Upper lobe of left lung (tissue), 6 donors: Measurements from ENCODE around the gene SCARF1. TPM values are rescaled to one million over a fixed set of nuclear protein-coding genes. Genes with fewer than 3 reads are reported as not detected.

ENCODE experiments used
- ATAC-seq, 2 donors: fragments of 200-7000 bp; cut with Tn5 transposase; one replicate each; pipeline ENCODE4 v1.9.1; 2022; ENCODE audit warnings: mild to moderate bottlenecking in 2 of 2, moderate library complexity in 2 of 2; ENCODE audit not compliant: low FRiP score in 2 of 2
- DNase-seq, 2 donors: peaks; one replicate each; pipeline ENCODE4 v3.0.0-alpha.2; 2019 to 2020
- H3K27ac ChIP-seq, 4 donors: fragments of 200-600 bp; sonication (generic); one replicate each; pipeline ENCODE4 v1.5.1; 2016 to 2019
- H3K27me3 ChIP-seq, 4 donors: fragments of 200-600 bp; sonication (generic); one replicate each; pipeline ENCODE4 v1.5.1; 2017 to 2019
- H3K36me3 ChIP-seq, 4 donors: fragments of 200-600 bp; sonication (generic); one replicate each; pipeline ENCODE4 v1.5.1; 2016 to 2019
- H3K4me1 ChIP-seq, 4 donors: fragments of 200-600 bp; sonication (generic); one replicate each; pipeline ENCODE4 v1.5.1; 2018 to 2019
- H3K4me3 ChIP-seq, 4 donors: fragments of 200-600 bp; sonication (generic); one replicate each; pipeline ENCODE4 v1.5.1; 2017 to 2019; ENCODE audit warnings: mild to moderate bottlenecking in 2 of 4, moderate library complexity in 1 of 4
- H3K9me3 ChIP-seq, 4 donors: fragments of 200-600 bp; sonication (generic); one replicate each; pipeline ENCODE4 v1.5.1; 2018 to 2019
- CTCF ChIP-seq, 6 experiments: fragments of 450-650 bp in 4 of 6; fragments of 200-600 bp in 2 of 6; sonication (generic) in 2 of 6; IDR thresholded peaks; one replicate each; pipeline ENCODE4 v1.5.1; 2016 to 2019; ENCODE audit warnings: antibody characterized with exemption in 6 of 6
- EP300 ChIP-seq, 4 donors: sonication (generic); formaldehyde crosslinking; IDR thresholded peaks; one replicate each; pipeline ENCODE4 v1.5.1; 2017; ENCODE audit warnings: antibody characterized with exemption in 4 of 4, control low read depth in 2 of 4
- POLR2A ChIP-seq, 4 donors: fragments of 450-650 bp; IDR thresholded peaks; one replicate each; pipeline ENCODE4 v1.5.1; 2016 to 2017; ENCODE audit warnings: antibody characterized with exemption in 4 of 4, mild to moderate bottlenecking in 2 of 4
- POLR2AphosphoS5 ChIP-seq, 2 donors: sonication (generic); formaldehyde crosslinking; IDR thresholded peaks; one replicate each; pipeline ENCODE4 v1.5.1; 2017; ENCODE audit warnings: antibody characterized with exemption in 2 of 2
- WGBS, 2 donors: methylation state at CpG; one replicate each; pipeline ENCODE4 v1.1.5; 2017 to 2018; 5-methylcytosine and 5-hydroxymethylcytosine counted together
- total RNA-seq, 6 donors: library from RNA; depleted of rRNA in 4 of 6; stranded (reverse); fragments of >200 nt in 4 of 6; gene quantifications; one replicate each; pipeline versions ENCODE4 v1.1.0 to v1.2.1, GENCODE V29; 2016 to 2021
- donor health status: DM: no; HTN: no; CAD: no; lungs with moderate emphysema.
- donor health status: DM: no; HTN: yes; CAD: no; lungs with severe emphysema.

SCARF1 gene
- total RNA-seq, 6 donors from 2014 or later, result 22.0 to 93.2 (median 55.5) TPM

DNA sequence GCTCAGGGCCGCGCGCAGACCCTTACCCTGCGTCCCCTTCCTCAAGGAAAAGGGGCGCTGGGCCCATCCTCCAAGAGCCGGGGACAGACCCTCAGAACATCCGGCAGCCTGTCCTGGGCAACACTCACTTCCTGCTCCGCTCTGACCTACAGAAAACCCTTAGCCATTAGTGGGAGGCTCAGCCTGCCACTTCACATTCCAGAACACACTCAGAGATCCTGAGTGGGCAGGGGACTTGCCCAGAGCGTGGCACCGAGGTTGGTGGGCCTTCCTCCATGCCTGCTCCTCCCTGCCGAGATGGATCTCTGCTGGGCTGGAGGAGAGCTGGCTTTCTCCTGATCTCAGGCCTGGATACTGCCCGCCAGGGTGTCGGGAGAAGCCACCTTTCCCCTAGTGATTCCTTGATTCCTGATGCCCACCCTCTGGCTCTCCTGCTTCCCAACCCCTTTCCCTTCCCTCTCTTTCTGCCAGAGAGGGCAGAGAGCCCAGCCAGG lies 1.5 kb downstream of the SCARF1 start:
- DNase-seq (peak in 1 of 2 donors; percentile 75), ATAC-seq (peak; percentile 1 to 20)
- H3K4me1 ChIP-seq, result peaks cover 58 to 71% (median 69%) of the 10 kb centered on the region in 4 donors
- TF ChIP-seq POLR2A (IDR thresholded peaks at IDR 0.05) (peak in 1 of 4 donors; percentile 30), EP300 (IDR thresholded peaks at IDR 0.05) (peak in 2 of 4 donors; percentile 5 to 62), POLR2AphosphoS5 (IDR thresholded peaks at IDR 0.05) (peak; percentile 12 to 31), CTCF (IDR thresholded peaks at IDR 0.05) (no peak)
- H3K36me3 ChIP-seq, result peaks cover 0 to 3% (median 0%) of the 10 kb centered on the region in 4 donors
- WGBS, 2 donors, result 24 to 71% methylated on average over 2 to 5 of the region's 13 CpGs
- H3K27ac ChIP-seq, result peak overlapping the region; percentile 92 to 99 (median 98)
- peak overlapping the region; percentile 42 to 71 (median 60) for H3K4me3 ChIP-seq
- no peaks in the 10 kb centered on the region for H3K9me3 ChIP-seq
- no peaks in the 10 kb centered on the region for H3K27me3 ChIP-seq

DNA sequence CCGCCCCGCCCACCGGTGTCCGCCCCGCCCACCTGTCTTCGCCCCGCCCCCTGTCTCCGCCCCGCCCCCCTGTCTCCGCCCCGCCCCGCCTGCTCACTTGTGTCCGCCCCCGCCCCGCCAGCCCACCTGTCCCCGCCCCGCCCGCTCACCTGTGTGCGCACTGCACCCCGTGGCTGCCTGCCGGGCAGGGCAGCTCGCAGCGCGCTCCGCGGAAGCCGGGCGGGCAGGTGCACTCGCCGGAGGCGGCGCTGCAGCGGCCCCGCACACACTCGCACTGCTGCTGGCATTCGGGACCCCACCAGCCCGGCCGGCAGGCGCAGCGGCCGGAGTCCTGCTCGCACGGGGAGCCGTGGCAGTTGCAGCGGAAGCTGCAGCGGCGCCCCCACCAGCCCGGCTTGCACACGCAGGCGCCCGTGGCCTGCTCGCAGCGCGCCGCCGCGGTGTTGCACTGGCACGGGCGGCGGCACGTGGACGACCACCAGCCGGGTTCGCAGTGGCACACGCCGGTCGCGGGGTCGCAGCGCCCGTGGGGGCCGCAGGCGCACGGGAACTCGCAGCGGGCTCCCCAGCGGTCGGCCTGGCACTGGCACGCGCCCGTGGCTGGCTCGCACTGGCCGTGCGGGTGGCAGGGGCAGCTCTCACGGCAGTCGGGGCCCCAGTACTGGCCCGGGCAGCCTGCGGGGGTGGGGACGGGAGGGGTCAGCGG lies 2.1 kb downstream of the SCARF1 start:
- Histone ChIP-seq H3K27me3 (no peaks in the 10 kb centered on the region), H3K27ac (peak overlapping the region; percentile 92 to 99 (median 98)), H3K9me3 (no peaks in the 10 kb centered on the region), H3K4me1 (peaks cover 54 to 73% (median 69%) of the 10 kb centered on the region in 4 donors), H3K36me3 (peaks cover 0 to 8% (median 0%) of the 10 kb centered on the region in 4 donors), H3K4me3 (peak overlapping the region; percentile 42 to 71 (median 60))
- WGBS, 2 donors, result 1% methylated on average over 25 of the region's 90 CpGs; no CpG with 5 or more reads in 1 of the 2 donors
- TF ChIP-seq POLR2AphosphoS5 (IDR thresholded peaks at IDR 0.05), result peak in 1 of 2 donors; percentile 20
- no peak for TF ChIP-seq EP300 (IDR thresholded peaks at IDR 0.05)
- peak in 2 of 4 donors; percentile 57 to 70 for TF ChIP-seq POLR2A (IDR thresholded peaks at IDR 0.05)
- TF ChIP-seq CTCF (IDR thresholded peaks at IDR 0.05), result peak in 4 of 6 experiments; percentile 52 to 73 (median 56)
- ATAC-seq, result peak in 1 of 2 donors; percentile 12
- DNase-seq, result peak; percentile 88 to 93

GRCh38 chr17:1641065-1641403 lies 4.5 kb downstream of the SCARF1 start:
- Histone ChIP-seq H3K27me3 (no peaks in the 10 kb centered on the region), H3K36me3 (peaks cover 0 to 32% (median 10%) of the 10 kb centered on the region in 4 donors), H3K4me3 (no peak overlapping the region), H3K27ac (no peak overlapping the region), H3K4me1 (peaks cover 30 to 49% (median 45%) of the 10 kb centered on the region in 4 donors), H3K9me3 (no peaks in the 10 kb centered on the region)
- no peak for ATAC-seq
- TF ChIP-seq POLR2AphosphoS5 (IDR thresholded peaks at IDR 0.05) (no peak), CTCF (IDR thresholded peaks at IDR 0.05) (no peak), EP300 (IDR thresholded peaks at IDR 0.05) (no peak), POLR2A (IDR thresholded peaks at IDR 0.05) (no peak)
- WGBS, 2 donors, result 85 to 86% methylated on average over 10 to 12 of the region's 12 CpGs
- DNase-seq, result no peak

- peak overlapping the region; percentile 35 to 72 (median 55) for H3K27ac ChIP-seq
- no peaks in the 10 kb centered on the region for H3K27me3 ChIP-seq
- ATAC-seq, result no peak
- peak; percentile 53 to 80 for DNase-seq
- peaks cover 0 to 35% (median 14%) of the 10 kb centered on the region in 4 donors for H3K36me3 ChIP-seq
- TF ChIP-seq CTCF (IDR thresholded peaks at IDR 0.05) (no peak), EP300 (IDR thresholded peaks at IDR 0.05) (no peak), POLR2AphosphoS5 (IDR thresholded peaks at IDR 0.05) (no peak), POLR2A (IDR thresholded peaks at IDR 0.05) (no peak)
- no peaks in the 10 kb centered on the region for H3K9me3 ChIP-seq
- WGBS, 2 donors, result 79 to 82% methylated on average over 15 to 19 of the region's 23 CpGs
- no peak overlapping the region for H3K4me3 ChIP-seq
- H3K4me1 ChIP-seq, result peaks cover 25 to 44% (median 39%) of the 10 kb centered on the region in 4 donors
Measured at GRCh38 chr17:1640329-1641064, 5.0 kb downstream of the SCARF1 start.
